ENCODE measurements around the gene PSAP.
A peak's percentile ranks its signal among the peaks of the same experiment; 100 is the strongest.

Gene PSAP

GRCh38 chr10:71782221-71782916, 68.7 kb downstream of the PSAP start:
- DNase-seq = no peak

GRCh38 chr10:71780719-71781118, 70.3 kb downstream of the PSAP start:
- no peak for DNase-seq

DNA sequence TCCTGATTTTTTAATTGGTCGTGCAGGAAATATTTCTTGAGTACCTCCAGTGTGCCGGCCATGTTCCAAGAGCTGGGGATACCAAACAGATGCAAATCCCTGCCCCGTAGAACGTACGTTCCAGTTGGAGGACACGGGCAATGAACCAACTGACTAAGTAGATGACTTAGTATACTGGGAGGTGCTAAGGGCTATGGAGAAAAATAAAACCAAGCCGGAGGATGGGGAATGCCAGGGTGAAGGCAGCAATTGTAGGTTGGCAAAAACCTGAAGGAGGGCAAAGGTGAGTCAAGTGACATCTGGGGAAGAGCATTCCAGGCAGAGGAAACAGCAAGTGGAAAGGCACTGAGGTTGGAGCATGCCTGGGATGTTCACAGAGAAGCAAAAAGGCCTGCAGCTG, 70.9 kb downstream of the PSAP start:
- DNase-seq = no peak

DNA sequence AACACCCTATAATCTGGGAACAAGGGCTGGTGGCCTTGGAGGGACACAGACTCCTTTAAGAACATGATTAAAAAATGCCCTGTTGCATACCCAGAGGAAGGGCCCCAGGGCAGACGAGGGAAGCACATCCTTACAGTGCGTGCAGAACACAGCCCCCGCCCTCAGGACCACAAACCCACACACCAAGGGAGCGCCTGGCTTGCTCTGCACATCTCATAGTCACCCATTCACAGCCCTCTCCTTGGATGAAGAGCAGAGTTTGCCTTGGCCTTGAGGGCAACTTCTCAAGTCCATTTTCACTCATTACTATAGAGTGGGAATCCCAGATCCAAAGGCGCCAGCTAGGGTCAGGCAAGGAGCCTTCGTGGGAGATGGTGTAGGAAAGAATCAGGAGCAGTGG, 71.4 kb downstream of the PSAP start:
- no peak for DNase-seq

DNA sequence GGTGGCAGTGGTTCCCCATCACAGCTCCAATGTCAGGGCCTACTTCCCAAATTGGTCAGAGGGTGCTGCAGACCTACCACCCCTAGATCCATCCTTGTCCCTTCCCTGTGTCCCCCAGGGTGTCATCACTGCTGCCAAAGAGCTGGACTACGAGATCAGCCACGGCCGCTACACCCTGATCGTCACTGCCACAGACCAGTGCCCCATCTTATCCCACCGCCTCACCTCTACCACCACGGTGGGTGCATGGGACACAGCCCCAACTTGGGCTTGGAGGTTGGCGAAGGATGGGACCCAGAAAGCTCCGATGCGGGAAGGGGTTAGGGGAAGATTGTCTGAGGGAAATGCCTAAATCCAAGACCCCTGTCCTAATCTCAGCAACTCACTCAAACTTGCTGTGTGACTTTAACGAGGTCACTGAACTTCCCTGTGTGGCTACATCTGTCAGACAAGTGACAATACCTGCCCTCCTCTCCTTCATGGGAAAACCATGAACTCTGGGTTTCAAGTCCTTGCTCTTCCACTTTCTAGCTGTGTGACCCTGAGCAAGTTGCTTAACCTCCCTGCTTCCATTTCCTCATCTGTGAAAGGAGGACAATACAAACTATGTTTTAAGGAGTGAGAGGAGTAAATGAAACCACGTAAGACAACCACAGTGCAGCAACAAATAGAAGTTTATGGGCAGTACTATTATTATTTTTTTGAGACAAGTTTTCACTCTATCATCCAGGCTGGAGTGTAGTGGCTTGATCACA, 72.8 kb downstream of the PSAP start:
- no peak for DNase-seq

- DNase-seq = no peak
These were observed 73.7 kb downstream of the PSAP start for GRCh38 chr10:71777213-71777985.

DNA sequence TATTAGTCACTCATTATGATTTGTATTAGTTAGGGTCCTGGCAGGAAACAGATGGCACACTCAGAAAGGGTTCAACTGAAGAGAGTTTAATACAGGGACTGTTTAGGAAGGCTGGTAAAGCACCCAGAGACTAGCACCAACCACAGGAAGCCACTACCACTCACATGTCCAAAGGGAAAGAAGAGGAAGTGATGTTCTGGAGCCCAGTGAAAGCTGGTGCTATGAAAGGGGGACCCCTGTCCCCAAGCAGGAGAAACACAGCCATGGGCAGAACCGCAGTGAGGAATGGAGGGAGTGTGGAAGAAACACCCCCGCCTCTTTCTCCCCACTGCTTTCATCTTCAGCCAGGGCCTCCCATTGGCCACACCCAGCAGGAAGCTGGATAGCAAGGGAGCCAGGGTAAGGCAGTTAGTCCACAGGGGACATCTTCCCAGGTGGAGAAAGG, 74.5 kb downstream of the PSAP start:
- DNase-seq = no peak

- DNase-seq = peak; percentile 69
These were observed 75.9 kb downstream of the PSAP start for GRCh38 chr10:71774916-71775702.

DNA sequence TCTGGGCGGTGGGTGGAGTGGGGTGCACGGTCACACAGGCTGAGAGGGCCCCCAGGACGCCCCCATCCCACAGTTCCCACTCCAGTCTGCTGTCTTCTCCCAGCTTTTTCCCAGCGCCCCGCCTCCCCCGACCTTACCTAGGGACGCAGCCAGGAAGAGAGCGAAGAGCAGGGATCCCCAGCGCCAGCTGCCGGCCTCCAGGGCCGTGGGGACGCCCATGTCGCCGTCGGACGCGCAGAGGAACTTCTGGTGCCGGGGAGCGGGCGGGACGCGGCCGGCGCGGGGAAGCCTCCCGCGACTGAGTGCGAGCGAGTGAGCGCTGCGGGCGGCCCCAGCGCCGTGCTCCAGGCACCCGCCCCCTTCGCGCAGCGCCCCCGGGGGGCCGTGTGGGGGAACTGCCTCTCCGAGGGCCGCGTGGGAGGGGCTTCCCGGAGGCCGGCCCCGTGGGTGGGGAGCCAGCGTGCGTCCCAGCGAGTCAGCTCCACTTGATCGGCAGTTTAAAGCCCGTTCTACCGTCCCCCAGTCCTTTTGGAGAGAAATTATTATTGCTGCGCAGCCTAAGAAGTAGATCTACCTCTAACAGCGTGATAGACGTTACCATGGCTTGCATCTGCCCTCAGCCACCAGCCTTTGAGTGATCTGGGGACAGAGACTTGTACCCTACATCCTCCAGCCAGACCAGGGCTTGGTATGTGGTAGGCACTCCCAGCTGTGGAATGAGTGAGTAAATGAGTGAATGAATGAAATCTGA, 77.7 kb downstream of the PSAP start, which contains the start of gene VSIR:
TSS of gene VSIR (minus strand) at position 300 of the 751 bp plus-strand sequence. CDS start at position 219, 81 bp downstream.
- peak; percentile 87 for DNase-seq

DNA sequence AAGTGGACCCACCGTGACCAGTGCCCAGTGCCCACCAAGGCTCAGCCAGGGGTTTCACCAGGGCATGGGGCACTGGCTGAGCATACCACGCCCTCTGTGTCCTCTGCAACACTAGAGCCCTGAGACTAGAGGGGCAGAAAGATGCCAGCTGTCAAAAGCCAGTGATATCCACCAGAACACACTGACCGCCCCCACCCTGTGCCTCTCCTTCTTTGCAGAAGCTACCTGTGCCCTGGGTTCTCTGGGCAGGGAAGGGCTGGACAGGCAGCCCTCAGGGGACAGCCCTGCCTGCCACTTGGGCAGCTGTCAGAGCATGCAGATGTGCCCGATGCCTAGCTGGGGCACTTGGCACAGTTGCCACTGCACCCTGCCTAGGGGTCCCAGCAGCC, 78.2 kb downstream of the PSAP start:
- no peak for DNase-seq

- no peak for DNase-seq
These were observed 79.0 kb downstream of the PSAP start for GRCh38 chr10:71771821-71772617.

DNA sequence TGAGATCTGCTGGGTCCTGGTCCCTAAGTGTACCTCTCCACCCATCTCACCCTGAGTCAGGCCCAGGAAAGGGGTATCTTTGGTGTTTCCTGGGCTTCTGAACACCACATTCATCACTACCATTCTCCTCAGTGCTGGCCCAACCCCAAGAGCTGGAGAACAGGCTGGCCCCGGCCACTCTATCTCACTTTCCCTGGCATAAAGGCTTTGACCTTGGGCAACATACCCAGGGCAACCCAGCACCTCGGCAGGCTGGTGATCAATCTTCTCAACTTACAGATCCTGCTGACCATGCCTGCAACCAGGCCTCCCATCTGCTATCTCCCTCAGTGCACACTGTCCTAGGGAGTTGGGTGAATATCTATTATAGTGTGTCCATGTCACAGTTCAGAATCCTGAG, 79.8 kb downstream of the PSAP start:
- no peak for DNase-seq

DNA sequence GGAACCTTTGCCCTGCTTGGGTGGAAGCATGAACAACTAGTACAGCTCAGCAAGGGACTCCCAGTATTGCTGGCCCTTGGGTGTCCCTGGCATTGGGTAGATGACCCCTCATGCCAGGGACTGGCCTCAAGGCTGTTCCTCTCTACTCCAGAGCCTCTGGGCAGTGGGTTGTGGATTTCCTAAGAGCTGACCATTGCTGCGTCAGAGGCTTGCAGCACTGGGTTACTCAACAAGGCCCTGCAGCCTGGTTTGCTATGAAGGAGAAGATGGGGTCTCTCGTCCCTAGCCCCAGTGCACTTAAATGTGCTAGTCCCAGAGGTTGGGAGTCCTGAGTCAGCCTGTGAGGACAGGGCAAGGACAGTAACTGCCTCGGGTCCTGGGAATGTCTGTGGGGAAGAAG, 80.3 kb downstream of the PSAP start:
- no peak for DNase-seq

DNA sequence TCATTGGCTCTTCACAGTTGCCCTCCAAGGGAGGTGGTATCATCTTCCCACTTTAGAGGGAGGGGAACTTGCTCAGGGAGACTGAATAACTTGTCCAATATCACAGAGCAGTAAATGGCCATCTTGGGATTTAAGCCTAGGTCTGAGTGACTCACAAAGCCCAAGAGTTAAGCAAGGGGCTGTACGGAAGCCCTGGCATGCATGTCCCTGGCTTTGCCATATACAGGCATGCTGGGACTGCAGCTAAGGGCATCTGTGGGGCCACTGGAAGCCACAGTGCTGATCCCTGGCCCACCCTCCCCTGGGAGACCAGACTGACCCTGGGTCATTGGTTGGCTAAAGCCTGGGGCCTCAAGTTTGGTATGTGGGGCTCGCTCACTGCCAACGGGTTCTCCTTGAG, 80.8 kb downstream of the PSAP start:
- no peak for DNase-seq

- no peak for DNase-seq
These were observed 81.7 kb downstream of the PSAP start for GRCh38 chr10:71769279-71769823.

GRCh38 chr10:71767420-71768035, 83.5 kb downstream of the PSAP start:
- no peak for DNase-seq

GRCh38 chr10:71766717-71767419, 84.2 kb downstream of the PSAP start:
- DNase-seq = no peak

All from KG1 (cell line).